ENCODE measurements around the gene CCNG1.
"Not testable (repeated sequence)": the region's sequence is repeated elsewhere in the genome, so short reads cannot be mapped to it uniquely, and the experiment has no call there.

The CCNG1 gene

GRCh38 chr5:163445345-163445744 lies 8.0 kb downstream of the CCNG1 start:
- no peak for DNase-seq

DNA sequence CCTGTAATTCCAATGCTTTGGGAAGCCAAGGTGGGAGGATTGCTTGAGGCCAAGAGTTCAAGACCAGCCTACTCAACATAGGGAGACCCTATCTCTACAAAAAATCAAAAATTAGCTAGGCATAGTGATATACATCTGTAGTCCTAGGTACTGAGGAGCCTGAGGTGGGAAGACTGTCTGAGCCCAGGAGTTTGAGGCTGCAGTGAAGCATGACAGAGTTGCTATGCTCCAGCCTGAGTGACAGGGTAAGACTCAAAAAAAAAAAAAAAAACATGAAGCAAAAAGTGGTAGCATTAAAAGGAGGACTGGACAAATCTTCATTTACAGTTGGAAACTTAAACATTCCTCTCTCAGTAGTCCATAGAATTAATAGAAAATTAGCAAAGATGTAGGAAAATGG lies 9.8 kb downstream of the CCNG1 start:
- no peak for DNase-seq

DNA sequence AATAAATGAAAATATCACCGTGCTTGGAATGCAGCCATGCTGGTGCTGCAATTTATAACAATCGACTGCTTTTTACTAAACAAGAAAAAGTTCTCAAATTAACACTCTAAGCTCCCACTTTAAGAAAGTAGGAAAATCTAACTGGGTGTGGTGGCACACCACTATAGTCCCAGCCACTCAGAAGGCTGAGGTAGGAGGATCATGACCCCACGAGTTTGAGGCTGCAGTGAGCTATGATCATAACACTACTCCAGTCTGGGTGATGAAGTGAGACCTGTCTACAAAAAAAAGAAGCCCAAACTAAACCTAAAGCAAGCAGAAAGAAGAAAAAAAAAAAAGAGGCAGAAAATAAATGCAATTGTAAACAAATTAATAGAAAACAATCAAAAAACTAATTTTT lies 10.5 kb downstream of the CCNG1 start:
- no peak for DNase-seq

- no peak for DNase-seq
Observed at GRCh38 chr5:163448491-163448890, 11.1 kb downstream of the CCNG1 start.

DNA sequence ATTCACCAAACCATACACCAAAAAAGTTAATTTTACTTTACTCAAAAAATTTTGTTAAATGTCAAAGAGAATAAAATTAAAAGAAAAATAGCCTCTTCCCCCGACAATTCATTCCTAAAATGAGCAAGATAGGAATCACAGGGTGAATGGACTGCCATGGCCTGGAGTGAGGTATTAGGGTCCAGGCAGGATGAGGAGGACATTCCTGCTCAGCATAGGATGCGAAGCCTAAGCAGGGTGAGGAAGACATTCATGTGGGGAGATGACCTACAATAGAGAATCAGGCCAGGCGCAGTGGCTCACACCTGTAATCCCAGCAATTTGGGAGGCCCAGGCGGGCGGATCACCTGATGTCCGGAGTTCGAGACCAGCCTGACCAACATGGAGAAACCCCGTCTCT lies 14.1 kb downstream of the CCNG1 start:
- no peak for DNase-seq

DNA sequence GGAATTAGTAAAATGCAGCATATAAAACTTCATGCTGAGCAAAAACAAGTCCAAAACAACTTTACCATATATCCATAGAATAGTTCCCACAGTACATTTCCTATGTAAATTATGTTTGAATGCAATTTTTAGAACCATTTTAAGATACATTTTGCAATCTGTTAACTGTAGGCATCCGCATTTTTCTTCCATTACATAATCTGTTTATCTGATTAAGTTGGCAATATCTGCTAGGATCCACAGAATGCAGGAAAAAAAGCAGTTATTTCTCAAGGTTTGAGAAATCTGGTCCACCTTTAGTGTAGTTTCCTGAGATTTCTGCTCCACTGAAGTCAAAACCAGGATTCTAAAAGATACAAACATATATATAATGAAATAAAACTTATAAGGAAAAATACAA lies 16.3 kb downstream of the CCNG1 start:
- DNase-seq: no peak

DNA sequence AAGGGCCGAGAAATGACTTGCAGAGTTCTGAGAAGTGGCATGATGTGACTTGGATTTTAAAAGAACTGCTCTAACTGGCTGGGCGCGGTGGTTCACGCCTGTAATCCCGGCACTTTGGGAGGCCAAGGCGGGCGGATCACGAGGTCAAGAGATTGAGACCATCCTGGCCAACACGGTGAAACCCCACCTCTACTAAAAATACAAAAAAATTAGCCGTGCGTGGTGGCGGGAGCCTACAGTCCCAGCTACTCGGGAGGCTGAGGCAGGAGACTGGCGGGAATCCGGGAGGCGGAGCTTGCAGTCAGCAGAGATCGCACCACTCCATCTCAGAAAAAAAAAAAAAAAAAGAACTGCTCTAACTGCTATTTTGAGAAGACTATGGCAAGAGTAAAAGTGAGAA lies 18.0 kb downstream of the CCNG1 start:
- DNase-seq: not testable (repeated sequence)

DNA sequence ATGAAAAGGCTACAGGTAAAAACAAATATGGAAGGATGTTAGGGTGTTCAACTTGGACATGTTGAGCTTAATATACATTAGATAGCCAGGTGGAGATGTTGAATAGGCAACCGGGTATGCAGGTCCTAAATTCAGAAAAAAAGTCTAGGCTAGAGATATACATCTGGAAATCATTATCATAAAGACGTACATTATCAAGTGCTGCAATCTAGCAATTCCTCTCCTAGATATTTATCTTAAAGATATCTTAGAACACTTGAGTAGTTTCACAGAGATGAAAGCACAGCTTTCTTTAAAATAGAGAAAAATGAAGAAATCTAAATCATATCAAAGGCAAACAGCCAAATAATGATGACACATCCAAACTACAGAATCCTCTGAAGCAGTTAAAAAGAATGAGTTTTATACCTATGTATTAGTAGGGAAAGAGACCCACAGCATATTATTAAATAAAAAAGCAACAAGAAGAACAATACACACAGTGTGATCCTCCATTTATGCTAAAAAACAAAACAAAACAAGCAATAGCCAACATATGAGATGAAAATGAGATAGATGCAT lies 18.7 kb downstream of the CCNG1 start:
- no peak for DNase-seq

- no peak for DNase-seq
Observed at GRCh38 chr5:163456840-163457239, 19.4 kb downstream of the CCNG1 start.

DNA sequence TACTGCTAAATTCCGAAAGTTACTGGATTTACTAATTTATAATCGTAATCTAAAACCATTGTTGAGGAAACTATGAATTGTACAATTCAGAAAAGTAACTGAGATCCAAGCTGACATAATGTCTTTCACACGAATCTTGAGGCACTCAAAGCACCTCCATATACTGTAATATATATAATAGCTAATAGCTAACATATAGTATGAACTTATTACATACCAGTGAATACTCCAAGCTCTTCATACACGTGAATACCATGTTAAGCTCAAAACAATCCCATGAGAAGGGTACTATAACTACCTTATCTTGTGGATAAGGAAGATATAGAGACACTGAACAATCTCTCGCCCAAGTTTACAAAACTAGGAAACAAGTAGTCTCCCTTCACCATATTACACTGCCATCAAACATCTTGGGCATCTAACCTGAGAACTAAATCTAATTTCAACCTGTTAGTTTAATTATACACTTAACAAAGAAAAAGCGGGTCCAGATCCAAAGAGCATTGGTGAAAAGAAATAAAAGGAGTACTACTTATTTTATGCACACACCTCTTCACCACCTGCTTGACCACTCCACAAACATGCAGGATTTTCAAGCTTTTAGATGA lies 21.5 kb downstream of the CCNG1 start:
- no peak for DNase-seq

- DNase-seq: no peak
Observed at GRCh38 chr5:163459462-163459818, 22.0 kb downstream of the CCNG1 start.

GRCh38 chr5:163459819-163460561 lies 22.6 kb downstream of the CCNG1 start, which contains the start of gene NUDCD2:
TSS of gene NUDCD2 (minus strand) at chr5:163460102. CDS start at chr5:163460050, 52 bp downstream.
- peak; percentile 99 for DNase-seq

DNA sequence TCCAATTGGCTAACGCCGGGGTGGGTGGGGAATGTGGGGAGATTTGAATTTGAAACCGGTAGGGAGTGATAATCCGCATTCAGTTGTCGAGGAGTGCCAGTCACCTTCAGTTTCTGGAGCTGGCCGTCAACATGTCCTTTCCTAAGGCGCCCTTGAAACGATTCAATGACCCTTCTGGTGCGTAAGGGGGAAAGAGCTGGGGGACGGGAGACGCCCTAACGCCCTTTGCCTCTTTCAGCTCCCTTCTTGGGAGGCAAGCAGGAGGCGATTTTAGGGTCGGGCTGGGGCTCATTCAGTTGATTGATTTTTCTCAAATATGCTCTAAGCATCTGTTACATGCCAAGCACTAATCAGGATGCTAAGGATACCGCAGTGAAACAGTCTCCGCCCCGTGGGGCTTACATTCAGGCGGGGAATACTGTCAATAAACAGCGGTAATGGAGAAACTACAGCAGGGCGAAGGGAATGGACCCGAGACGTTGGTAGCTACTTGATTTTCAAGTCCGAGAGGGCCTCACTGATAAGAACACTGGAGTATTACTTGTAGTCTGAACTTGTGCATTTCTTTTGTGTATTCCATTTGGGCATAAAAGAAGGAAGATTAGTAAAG lies 23.3 kb downstream of the CCNG1 start, which contains the start of gene HMMR:
TSS of gene HMMR (plus strand) at position 71 of the 610 bp plus-strand sequence. CDS start at position 132, 61 bp downstream.
- no peak for DNase-seq

GRCh38 chr5:163463063-163463435 lies 25.7 kb downstream of the CCNG1 start:
- no peak for DNase-seq

GRCh38 chr5:163467682-163468081 lies 30.3 kb downstream of the CCNG1 start:
- no peak for DNase-seq

- DNase-seq: no peak
Observed at GRCh38 chr5:163473635-163474243, 36.3 kb downstream of the CCNG1 start.

DNA sequence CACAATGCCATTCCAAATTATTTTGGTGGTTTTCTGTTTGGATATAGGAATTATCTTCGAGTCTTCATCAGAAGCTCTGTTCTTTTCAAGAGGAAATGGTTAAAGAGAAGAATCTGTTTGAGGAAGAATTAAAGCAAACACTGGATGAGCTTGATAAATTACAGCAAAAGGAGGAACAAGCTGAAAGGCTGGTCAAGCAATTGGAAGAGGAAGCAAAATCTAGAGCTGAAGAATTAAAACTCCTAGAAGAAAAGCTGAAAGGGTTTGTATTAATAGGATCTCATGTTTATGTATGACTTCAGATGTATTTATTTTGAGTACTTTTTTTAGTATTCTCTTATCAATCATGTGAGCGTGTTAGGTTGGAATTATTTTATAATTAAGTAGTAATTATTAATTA lies 38.0 kb downstream of the CCNG1 start:
- DNase-seq: no peak

DNA sequence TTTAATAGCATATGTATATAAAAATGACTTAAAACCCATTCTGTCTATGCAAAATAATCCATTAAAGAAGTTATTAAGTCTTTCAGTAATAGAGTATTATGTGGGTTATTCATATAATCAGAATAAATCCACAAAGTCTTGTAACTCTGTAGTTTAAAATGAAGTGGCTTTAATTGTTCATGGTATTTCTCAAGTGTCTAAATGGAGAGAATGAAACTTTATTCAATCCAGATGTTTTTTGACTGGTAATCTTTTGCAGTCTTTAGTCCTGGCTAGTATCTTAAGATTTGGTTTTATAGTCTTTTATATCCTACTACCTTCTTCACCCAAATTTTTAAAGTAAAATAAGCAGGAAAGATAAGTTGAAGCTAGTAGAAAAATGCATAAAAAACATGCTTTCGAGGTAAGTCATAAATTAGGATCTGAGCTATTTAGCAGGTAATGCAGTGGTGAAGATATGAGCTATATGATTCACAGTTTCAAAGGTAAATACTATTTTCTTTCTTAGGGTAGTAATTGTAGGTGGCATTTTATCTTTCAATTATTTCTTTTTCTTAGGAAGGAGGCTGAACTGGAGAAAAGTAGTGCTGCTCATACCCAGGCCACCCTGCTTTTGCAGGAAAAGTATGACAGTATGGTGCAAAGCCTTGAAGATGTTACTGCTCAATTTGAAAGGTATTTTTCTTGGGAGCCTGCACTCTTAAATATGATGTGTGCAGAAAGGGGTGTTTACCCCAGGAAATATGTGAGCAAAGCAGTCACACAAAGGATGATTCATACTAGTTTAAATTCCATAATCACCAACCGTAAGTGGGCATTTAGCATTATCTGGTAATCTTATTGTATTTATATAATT lies 41.0 kb downstream of the CCNG1 start:
- no peak for DNase-seq

DNA sequence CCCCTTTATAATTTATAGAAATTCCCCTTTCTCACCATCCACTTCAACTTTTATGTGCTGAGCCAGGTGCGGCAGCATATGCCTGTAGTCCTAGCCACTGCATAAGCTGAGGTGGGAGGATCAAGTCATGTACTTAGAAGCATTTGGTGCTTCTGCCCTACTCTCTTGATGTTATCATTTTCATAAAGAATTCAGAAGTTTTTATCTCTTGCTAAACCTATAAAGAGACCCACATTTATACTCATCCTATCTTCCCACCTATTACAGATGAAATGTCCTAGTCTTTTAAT lies 41.5 kb downstream of the CCNG1 start:
- DNase-seq: no peak

DNA sequence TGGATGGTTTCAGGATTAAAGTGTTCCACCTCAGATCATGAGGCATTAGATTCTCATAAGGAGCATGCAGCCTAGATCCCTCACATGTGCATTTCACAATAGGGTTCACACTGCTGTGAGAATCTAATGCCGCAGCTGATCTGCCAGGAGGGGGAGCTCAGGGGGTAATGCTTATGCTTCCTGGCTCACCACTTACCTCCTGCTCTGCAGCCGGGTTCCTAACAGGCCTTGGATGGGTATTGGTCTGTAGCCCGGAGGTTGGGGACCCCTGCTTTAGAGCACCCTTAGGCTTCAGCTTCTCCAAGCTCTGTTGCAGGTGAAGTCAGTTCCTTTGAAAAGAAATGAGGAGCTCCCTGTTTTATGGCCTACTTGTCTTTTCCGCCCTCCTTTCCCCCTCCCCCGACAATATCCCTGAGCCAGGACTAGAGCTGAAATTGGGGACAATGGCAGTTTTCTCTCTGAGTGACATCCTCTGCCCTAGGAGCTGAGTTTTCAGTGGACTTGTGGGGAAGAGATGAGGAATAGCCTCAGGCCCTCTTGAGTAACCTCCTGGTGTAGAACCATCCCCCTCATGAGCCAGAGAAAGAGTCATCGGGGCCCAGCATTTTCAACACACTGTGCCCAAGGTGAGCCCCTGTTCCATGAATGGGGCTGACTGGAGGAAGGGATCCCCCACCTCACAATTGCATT lies 51.8 kb downstream of the CCNG1 start:
- DNase-seq: peak; percentile 73

DNA sequence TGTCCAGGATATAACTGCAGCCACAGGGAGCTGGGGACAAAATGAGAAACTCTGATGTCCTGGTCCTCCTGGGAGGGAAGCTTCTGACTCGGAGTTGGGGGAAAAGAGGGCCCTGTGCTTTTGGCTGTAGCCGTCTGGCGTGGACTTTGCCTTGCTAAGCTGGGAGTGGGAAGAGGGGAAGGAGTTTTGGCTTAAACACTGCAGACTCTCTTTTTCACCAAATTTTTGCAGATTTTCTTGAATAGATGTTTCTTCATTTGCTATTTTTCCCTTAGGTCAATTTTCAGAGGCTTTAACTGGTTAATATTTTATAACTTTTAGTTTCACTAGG lies 52.3 kb downstream of the CCNG1 start:
- no peak for DNase-seq

All from islet precursor cell (in vitro differentiated cells).